IPS-20b (cell line): Measurements from ENCODE around the gene SNX3.
A peak's percentile ranks its signal among the peaks of the same experiment; 100 is the strongest.
"Not testable (repeated sequence)": the region's sequence is repeated elsewhere in the genome, so short reads cannot be mapped to it uniquely, and the experiment has no call there.

Experiments
- H3K27ac ChIP-seq: one replicate; pipeline ENCODE4 v1.5.1; 2013; ENCODE audit warnings: low read length
- H3K27me3 ChIP-seq: 2 replicates; pipeline ENCODE4 v1.6.1; 2013; ENCODE audit warnings: mild to moderate bottlenecking, low read length, inconsistent platforms; ENCODE audit not compliant: insufficient read depth
- H3K36me3 ChIP-seq: 2 replicates; pipeline ENCODE4 v1.6.1; 2013; ENCODE audit warnings: low read depth, mild to moderate bottlenecking, inconsistent platforms, low read length, moderate library complexity; ENCODE audit not compliant: insufficient read depth
- H3K4me1 ChIP-seq: 2 replicates; pipeline ENCODE4 v1.6.1; 2013; ENCODE audit warnings: mild to moderate bottlenecking, control low read depth, inconsistent platforms, low read length, moderate library complexity; ENCODE audit not compliant: insufficient read depth
- H3K4me3 ChIP-seq: 2 replicates; pipeline ENCODE4 v1.5.1; 2013; ENCODE audit warnings: mild to moderate bottlenecking, low read length, inconsistent platforms
- H3K9ac ChIP-seq: 2 replicates; pipeline ENCODE4 v1.6.1; 2013; ENCODE audit warnings: low read depth, mild to moderate bottlenecking, inconsistent platforms, low read length, moderate library complexity
- H3K9me3 ChIP-seq: 2 replicates; pipeline ENCODE4 v1.6.1; 2013; ENCODE audit warnings: mild to moderate bottlenecking, low read depth, low read length, inconsistent platforms; ENCODE audit not compliant: insufficient read depth

Gene SNX3

DNA sequence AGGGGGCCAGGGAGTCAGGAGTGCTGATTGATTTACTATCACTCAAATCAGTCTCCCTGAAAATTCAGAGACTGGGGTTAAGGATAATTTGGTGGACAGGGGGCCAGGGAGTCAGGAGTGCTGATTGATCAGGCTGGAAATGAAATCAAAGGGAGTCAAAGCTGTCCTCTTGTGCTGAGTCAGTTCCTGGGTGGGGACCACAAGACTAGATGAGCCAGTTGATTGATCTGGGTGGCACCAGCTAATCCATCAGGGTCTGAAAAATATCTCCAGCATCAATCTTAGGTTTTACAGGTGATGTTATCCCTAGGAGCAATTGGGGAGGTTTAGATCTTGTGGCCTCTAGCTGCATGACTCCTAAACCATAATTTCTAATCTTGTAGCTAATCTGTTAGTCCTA is 27.9 kb upstream of the SNX3 start:
- Histone ChIP-seq H3K27ac (no peak overlapping the region), H3K9ac (no peak overlapping the region), H3K4me3 (no peak overlapping the region), H3K36me3 (no peaks in the 10 kb centered on the region), H3K27me3 (no peaks in the 10 kb centered on the region), H3K4me1 (no peaks in the 10 kb centered on the region), H3K9me3 (no peaks in the 10 kb centered on the region)

DNA sequence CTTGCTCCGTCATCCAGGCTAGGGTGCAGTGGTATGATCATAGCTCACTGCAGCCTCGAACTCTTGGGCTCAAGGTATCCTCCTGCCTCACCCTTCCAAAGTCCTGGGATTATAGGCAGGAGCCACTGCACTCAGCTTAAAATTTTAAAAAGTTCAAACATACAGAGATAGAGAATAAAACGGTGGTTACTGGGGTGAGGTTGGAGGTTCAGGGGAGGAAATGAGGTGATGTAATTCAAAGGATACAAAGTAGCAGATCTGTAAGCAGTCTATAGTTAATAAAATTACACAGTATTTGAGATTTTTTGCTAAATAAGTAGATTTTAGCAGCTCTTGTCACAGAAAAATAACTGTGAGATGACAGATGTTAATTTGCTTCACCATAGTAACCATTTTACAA is 26.5 kb upstream of the SNX3 start:
- H3K4me3 ChIP-seq: no peak overlapping the region
- H3K27ac ChIP-seq: no peak overlapping the region
- no peak overlapping the region for H3K9ac ChIP-seq
- H3K36me3 ChIP-seq: no peaks in the 10 kb centered on the region
- no peaks in the 10 kb centered on the region for H3K27me3 ChIP-seq
- H3K9me3 ChIP-seq: no peaks in the 10 kb centered on the region
- no peaks in the 10 kb centered on the region for H3K4me1 ChIP-seq

DNA sequence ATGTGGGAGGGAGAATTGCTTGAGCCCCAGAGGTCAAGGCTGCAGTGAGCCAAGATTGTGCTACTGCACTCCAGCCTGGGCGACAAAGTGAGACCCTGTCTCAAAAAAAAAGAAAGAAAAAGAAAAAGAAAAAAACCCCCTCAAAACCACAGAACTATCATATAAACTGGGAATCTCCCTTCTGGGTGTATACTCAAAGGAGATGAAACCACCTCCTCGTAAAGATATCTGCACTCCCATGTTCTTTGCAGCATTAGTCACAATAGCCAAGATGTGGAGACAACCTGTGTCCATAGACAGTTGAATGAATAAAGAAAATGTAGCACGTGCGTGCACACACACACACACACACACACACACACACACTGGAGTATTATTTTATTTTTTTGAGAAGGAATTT is 25.5 kb upstream of the SNX3 start:
- H3K9ac ChIP-seq: no peak overlapping the region
- H3K4me1 ChIP-seq: no peaks in the 10 kb centered on the region
- no peaks in the 10 kb centered on the region for H3K9me3 ChIP-seq
- no peak overlapping the region for H3K27ac ChIP-seq
- H3K36me3 ChIP-seq: no peaks in the 10 kb centered on the region
- H3K27me3 ChIP-seq: no peaks in the 10 kb centered on the region
- no peak overlapping the region for H3K4me3 ChIP-seq

DNA sequence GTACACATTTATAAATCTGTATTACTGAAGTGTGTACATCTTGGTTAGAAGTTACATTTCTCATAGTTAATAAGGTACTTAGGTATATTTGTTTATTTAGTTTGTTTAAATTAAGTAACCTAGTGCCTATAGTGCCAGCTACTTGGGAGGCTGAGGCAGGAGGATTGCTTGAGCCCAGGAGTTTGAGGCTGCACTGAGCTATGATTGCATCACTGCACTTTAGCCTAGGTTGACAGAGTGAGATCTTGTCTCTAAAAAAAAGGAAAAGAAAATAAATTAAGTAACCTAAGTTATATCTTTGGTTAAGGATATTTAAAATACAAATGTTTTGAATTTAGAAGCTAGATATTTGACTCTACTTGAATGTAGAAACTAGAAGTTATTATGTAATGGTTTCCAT is 24.5 kb upstream of the SNX3 start:
- Histone ChIP-seq H3K9ac (no peak overlapping the region), H3K27me3 (no peaks in the 10 kb centered on the region), H3K9me3 (no peaks in the 10 kb centered on the region), H3K36me3 (no peaks in the 10 kb centered on the region), H3K4me3 (no peak overlapping the region), H3K4me1 (peaks cover 2% of the 10 kb centered on the region; the same call in 1 of the 2 replicates), H3K27ac (no peak overlapping the region)

DNA sequence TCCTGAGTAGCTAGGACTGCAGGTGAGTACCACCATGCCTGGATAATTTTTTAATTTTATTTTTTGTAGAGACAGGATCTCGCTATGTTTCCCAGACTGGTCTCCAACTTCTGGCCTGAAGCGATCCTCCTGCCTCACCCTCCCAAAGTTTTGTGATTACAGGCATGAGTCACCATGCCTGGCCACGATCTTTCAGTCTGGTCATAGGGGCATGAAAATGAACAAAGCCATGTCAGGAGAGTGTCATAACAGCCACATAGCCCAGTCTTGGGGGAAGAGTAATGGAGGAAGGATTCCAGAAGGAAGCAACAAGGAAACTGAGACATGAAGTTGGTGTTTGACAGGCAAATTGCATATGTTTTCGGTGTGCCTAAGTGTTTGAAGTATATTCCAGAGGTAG is 17.0 kb upstream of the SNX3 start:
- Histone ChIP-seq H3K27ac (no peak overlapping the region), H3K4me3 (no peak overlapping the region), H3K9me3 (no peaks in the 10 kb centered on the region), H3K4me1 (peaks cover 9% of the 10 kb centered on the region; the same call in 1 of the 2 replicates), H3K27me3 (no peaks in the 10 kb centered on the region), H3K9ac (no peak overlapping the region), H3K36me3 (no peaks in the 10 kb centered on the region)

DNA sequence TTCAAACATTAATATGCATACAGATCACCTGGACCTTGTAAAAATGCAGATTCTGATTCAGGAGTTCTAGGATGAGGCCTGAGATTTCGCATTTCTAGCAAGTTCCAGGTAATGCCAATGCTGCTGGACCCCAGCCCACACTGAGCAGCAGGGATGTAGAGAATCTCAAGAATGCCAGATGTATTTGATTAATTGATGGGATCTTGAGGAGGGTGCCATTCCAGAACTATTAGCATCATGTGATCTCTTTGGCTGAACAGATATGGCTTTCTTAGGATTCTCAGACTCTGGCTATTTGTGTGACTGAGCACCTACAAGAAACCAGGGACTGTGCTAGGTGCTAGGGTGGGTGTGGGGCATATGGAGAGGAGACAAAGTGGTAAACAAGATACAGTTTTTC is 16.5 kb upstream of the SNX3 start:
- H3K9ac ChIP-seq: no peak overlapping the region
- H3K36me3 ChIP-seq: no peaks in the 10 kb centered on the region
- H3K4me3 ChIP-seq: no peak overlapping the region
- H3K27ac ChIP-seq: no peak overlapping the region
- H3K27me3 ChIP-seq: no peaks in the 10 kb centered on the region
- no peaks in the 10 kb centered on the region for H3K9me3 ChIP-seq
- peaks cover 9% of the 10 kb centered on the region; the same call in 1 of the 2 replicates for H3K4me1 ChIP-seq

DNA sequence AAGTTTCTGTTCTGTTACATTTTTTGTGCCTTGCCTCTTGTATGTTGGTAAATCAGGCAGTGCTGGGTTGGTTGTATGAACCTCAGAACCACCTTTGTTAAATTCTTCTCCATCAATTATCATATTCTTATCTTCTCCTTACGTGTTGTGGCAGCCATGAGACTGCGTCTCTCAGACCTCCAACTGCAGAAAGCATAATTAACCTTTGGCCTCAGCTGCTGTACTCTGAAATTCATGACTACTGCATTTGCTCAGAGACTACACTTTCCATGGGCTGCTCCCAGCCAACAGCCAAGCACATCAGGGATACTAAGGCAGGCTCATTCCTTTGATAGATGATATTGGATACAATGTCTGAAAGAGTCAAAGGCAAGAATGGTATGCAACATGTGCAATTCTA is 15.1 kb upstream of the SNX3 start:
- H3K36me3 ChIP-seq: no peaks in the 10 kb centered on the region
- peaks cover 9% of the 10 kb centered on the region; the same call in 1 of the 2 replicates for H3K4me1 ChIP-seq
- no peak overlapping the region for H3K27ac ChIP-seq
- no peaks in the 10 kb centered on the region for H3K27me3 ChIP-seq
- H3K4me3 ChIP-seq: no peak overlapping the region
- no peak overlapping the region for H3K9ac ChIP-seq
- no peaks in the 10 kb centered on the region for H3K9me3 ChIP-seq

DNA sequence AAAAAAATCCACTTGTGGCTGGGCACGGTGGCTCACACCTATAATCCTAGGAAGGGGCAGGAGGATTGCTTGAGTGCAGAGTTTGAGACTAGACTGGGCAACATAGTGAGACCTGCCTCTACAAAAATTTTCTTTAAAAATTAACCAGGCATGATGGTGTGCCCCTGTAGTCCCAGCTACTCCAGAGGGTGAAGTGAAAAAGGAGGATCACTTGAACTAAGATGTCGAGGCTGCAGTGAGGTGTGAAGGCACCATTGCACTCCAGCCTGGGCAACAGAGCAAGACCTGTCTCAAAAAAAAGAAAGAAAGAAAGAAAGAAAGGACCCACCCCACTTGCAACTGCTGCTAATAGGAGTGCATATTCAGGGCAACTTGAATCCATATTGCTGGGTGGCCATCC is 13.7 kb upstream of the SNX3 start:
- H3K27me3 ChIP-seq: no peaks in the 10 kb centered on the region
- H3K9ac ChIP-seq: no peak overlapping the region
- no peaks in the 10 kb centered on the region for H3K36me3 ChIP-seq
- no peaks in the 10 kb centered on the region for H3K4me1 ChIP-seq
- H3K4me3 ChIP-seq: no peak overlapping the region
- no peaks in the 10 kb centered on the region for H3K9me3 ChIP-seq
- H3K27ac ChIP-seq: no peak overlapping the region

DNA sequence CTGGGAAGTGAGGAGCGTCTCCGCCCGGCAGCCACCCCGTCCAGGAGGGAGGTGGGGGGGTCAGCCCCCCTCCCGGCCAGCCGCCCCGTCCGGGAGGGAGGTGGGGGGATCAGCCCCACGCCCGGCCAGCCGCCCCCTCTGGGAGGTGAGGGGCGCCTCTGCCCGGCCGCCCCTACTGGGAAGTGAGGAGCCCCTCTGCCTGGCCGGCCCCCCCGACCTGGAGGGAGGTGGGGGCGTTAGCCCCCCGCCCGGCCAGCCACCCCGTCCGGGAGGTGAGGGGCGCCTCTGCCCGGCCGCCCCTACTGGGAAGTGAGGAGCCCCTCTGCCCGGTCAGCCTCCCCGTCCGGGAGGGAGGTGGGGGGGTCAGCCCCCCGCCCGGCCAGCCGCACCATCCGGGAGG is 9.1 kb upstream of the SNX3 start:
- not testable (repeated sequence) for H3K9me3 ChIP-seq, H3K9ac ChIP-seq, H3K27ac ChIP-seq, H3K4me3 ChIP-seq, H3K4me1 ChIP-seq, H3K36me3 ChIP-seq, H3K27me3 ChIP-seq

DNA sequence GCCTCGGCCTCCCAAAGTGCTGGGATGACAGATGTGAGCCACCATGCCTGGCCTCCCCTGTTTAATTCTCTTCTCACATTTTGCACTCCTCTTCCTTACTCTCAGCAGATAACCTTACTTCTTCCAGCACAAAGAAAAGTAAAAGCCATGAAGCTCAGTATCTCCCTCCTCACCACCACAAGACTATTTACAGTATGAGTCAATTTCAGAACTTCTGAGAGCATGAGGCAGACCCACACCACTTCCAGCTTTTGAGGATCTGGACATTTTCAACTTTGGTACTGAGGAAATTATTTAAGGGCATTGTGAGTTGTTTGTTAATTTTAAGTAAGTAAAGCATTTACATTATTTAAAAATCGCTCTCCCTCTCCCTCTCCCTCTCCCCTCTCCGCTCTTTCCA is 8.0 kb upstream of the SNX3 start:
- H3K9ac ChIP-seq: no peak overlapping the region
- no peaks in the 10 kb centered on the region for H3K4me1 ChIP-seq
- no peak overlapping the region for H3K27ac ChIP-seq
- H3K36me3 ChIP-seq: no peaks in the 10 kb centered on the region
- no peaks in the 10 kb centered on the region for H3K27me3 ChIP-seq
- H3K4me3 ChIP-seq: no peak overlapping the region
- H3K9me3 ChIP-seq: no peaks in the 10 kb centered on the region

DNA sequence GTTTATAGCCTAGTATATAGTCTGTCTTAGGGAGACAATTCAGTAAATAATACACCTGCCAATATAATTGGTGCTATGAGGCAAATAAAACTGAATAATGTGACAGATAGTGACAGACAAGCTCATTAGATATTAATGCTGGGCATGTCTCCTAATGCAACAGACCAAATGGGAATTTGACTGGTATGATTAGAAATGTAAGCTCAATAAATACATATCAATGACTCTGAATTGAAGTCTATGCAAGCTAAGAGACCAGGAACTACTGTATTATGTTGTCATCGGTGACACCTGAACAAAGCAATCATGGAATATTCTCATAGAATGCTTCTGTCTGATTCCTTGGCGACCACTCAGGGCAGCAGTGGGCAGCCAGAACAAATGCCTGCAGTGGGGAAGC is 2.5 kb upstream of the SNX3 start:
- no peak overlapping the region for H3K27ac ChIP-seq
- no peaks in the 10 kb centered on the region for H3K36me3 ChIP-seq
- no peak overlapping the region for H3K9ac ChIP-seq
- no peaks in the 10 kb centered on the region; the same call in 1 of the 2 replicates for H3K4me1 ChIP-seq
- no peaks in the 10 kb centered on the region for H3K27me3 ChIP-seq
- H3K9me3 ChIP-seq: no peaks in the 10 kb centered on the region
- H3K4me3 ChIP-seq: no peak overlapping the region

DNA sequence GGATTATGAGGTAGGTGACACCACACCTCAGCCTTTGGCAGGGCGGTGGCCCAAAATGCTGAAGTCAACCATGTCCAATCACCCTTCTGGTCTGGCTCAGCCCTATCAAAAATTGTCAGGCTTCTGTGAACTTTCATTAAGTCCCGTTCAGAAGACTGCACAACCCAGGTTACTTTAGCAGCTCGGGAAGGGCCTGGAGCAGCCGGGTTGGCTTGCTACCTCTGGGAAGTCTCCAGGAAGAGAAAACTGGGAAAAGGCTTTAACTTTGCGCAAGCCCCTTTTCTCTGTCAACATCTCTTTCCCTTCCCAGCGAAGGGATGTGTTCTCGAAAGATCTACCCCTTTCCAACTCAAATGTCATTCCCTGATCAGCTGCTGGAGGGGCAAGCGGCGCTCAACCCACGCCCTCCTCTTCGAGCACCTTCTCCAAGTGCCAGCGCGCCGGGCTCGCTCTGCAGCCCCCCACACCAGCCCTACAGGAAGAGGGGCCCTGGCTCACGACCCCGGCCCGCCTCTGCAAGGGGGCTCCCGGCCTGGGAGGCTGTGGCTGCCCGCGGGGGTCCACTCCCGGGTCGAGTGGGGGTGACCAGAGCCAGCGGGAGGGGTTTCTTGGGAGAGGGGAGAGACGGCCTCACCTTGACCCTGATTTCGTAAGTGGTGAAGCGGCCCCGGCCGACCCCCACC is 573 bp downstream of the SNX3 start:
- Histone ChIP-seq H3K4me1 (no peaks in the 10 kb centered on the region; the same call in 1 of the 2 replicates), H3K36me3 (no peaks in the 10 kb centered on the region), H3K9me3 (no peaks in the 10 kb centered on the region), H3K27me3 (no peaks in the 10 kb centered on the region), H3K4me3 (peak overlapping the region; percentile 75), H3K9ac (peak overlapping the region; percentile 84; the same call in 1 of the 2 replicates), H3K27ac (no peak overlapping the region)
